ENCODE measurements around the gene MAPKAPK3. TPM values are rescaled to one million over a fixed set of nuclear protein-coding genes. Genes with fewer than 3 reads are reported as not detected.

MAPKAPK3 gene
- polyA plus RNA-seq, 3 donors from 2014 or later, result 57.2 to 92.0 (median 91.2) TPM

- Mint-ChIP-seq H3K9me3 (no peaks in the 10 kb centered on the region), H3K27ac (peak overlapping the region in 1 of 6 donors; percentile 25), H3K36me3 (peaks cover 7 to 25% (median 20%) of the 10 kb centered on the region in 3 donors), H3K27me3 (ENCODE audit: low read depth in 3 of 3) (no peaks in the 10 kb centered on the region), H3K4me3 (no peak overlapping the region), H3K4me1 (peaks cover 7 to 29% of the 10 kb centered on the region in 2 donors)
- no peak for DNase-seq
These were observed 36.1 kb upstream of the MAPKAPK3 start for GRCh38 chr3:50580683-50581458.

- H3K27me3 Mint-ChIP-seq (ENCODE audit: low read depth in 3 of 3), result no peaks in the 10 kb centered on the region
- DNase-seq, result no peak
- H3K4me3 Mint-ChIP-seq, result no peak overlapping the region
- H3K4me1 Mint-ChIP-seq, result peaks cover 1 to 23% of the 10 kb centered on the region in 2 donors
- no peaks in the 10 kb centered on the region for H3K9me3 Mint-ChIP-seq
- peak overlapping the region in 1 of 6 donors; percentile 25 for H3K27ac Mint-ChIP-seq
- peaks cover 7 to 25% (median 16%) of the 10 kb centered on the region in 3 donors for H3K36me3 Mint-ChIP-seq
These were observed 35.5 kb upstream of the MAPKAPK3 start for GRCh38 chr3:50581459-50581842.

GRCh38 chr3:50582083-50582482, 34.9 kb upstream of the MAPKAPK3 start:
- peaks cover 7 to 25% (median 16%) of the 10 kb centered on the region in 3 donors for H3K36me3 Mint-ChIP-seq
- no peak for DNase-seq
- H3K4me3 Mint-ChIP-seq, result no peak overlapping the region
- H3K27me3 Mint-ChIP-seq (ENCODE audit: low read depth in 3 of 3), result no peaks in the 10 kb centered on the region
- peak overlapping the region in 1 of 6 donors; percentile 35 for H3K27ac Mint-ChIP-seq
- no peaks in the 10 kb centered on the region for H3K9me3 Mint-ChIP-seq
- H3K4me1 Mint-ChIP-seq, result peaks cover under 1 to 20% of the 10 kb centered on the region in 2 donors

- H3K4me3 Mint-ChIP-seq, result no peak overlapping the region
- peaks cover 19 to 31% of the 10 kb centered on the region in 2 donors for H3K4me1 Mint-ChIP-seq
- peaks cover 0 to 5% (median 5%) of the 10 kb centered on the region in 3 donors for H3K27me3 Mint-ChIP-seq (ENCODE audit: low read depth in 3 of 3)
- H3K27ac Mint-ChIP-seq, result peak overlapping the region in 3 of 6 donors; percentile 17 to 68 (median 61)
- H3K9me3 Mint-ChIP-seq, result no peaks in the 10 kb centered on the region
- no peak for DNase-seq
- H3K36me3 Mint-ChIP-seq, result peaks cover 7 to 23% (median 15%) of the 10 kb centered on the region in 3 donors
These were observed 33.1 kb upstream of the MAPKAPK3 start for GRCh38 chr3:50583897-50584296.

GRCh38 chr3:50584391-50584790, 32.6 kb upstream of the MAPKAPK3 start:
- Mint-ChIP-seq H3K4me3 (no peak overlapping the region), H3K9me3 (no peaks in the 10 kb centered on the region), H3K4me1 (peaks cover 22 to 36% of the 10 kb centered on the region in 2 donors), H3K27ac (peak overlapping the region in 3 of 6 donors; percentile 2 to 61 (median 15)), H3K36me3 (peaks cover 7 to 20% (median 13%) of the 10 kb centered on the region in 3 donors), H3K27me3 (ENCODE audit: low read depth in 3 of 3) (peaks cover 0 to 5% (median 5%) of the 10 kb centered on the region in 3 donors)
- DNase-seq, result no peak

- no peak for DNase-seq
- Mint-ChIP-seq H3K36me3 (peaks cover 7 to 20% (median 13%) of the 10 kb centered on the region in 3 donors), H3K27me3 (ENCODE audit: low read depth in 3 of 3) (peaks cover 0 to 5% (median 5%) of the 10 kb centered on the region in 3 donors), H3K9me3 (no peaks in the 10 kb centered on the region), H3K4me3 (no peak overlapping the region), H3K27ac (no peak overlapping the region), H3K4me1 (peaks cover 31 to 46% of the 10 kb centered on the region in 2 donors)
These were observed 30.8 kb upstream of the MAPKAPK3 start for GRCh38 chr3:50585919-50586762.

GRCh38 chr3:50586763-50587070, 30.2 kb upstream of the MAPKAPK3 start:
- peaks cover 7 to 14% (median 13%) of the 10 kb centered on the region in 3 donors for H3K36me3 Mint-ChIP-seq
- no peak for DNase-seq
- no peaks in the 10 kb centered on the region for H3K9me3 Mint-ChIP-seq
- H3K27me3 Mint-ChIP-seq (ENCODE audit: low read depth in 3 of 3), result peaks cover 0 to 5% (median 5%) of the 10 kb centered on the region in 3 donors
- no peak overlapping the region for H3K4me3 Mint-ChIP-seq
- H3K4me1 Mint-ChIP-seq, result peaks cover 37 to 49% of the 10 kb centered on the region in 2 donors
- no peak overlapping the region for H3K27ac Mint-ChIP-seq

- peaks cover 40 to 54% of the 10 kb centered on the region in 2 donors for H3K4me1 Mint-ChIP-seq
- H3K9me3 Mint-ChIP-seq, result no peaks in the 10 kb centered on the region
- H3K27me3 Mint-ChIP-seq (ENCODE audit: low read depth in 3 of 3), result peaks cover 0 to 5% (median 5%) of the 10 kb centered on the region in 3 donors
- no peak for DNase-seq
- H3K27ac Mint-ChIP-seq, result peak overlapping the region; percentile 35 to 98 (median 96)
- peak overlapping the region in 2 of 5 donors; percentile 58 to 71 for H3K4me3 Mint-ChIP-seq
- peaks cover 7 to 13% (median 11%) of the 10 kb centered on the region in 3 donors for H3K36me3 Mint-ChIP-seq
These were observed 29.6 kb upstream of the MAPKAPK3 start for GRCh38 chr3:50587373-50587772.

- H3K27ac Mint-ChIP-seq, result peak overlapping the region; percentile 90 to 98 (median 96)
- DNase-seq, result peak; percentile 79 to 83 (median 83)
- H3K4me1 Mint-ChIP-seq, result peaks cover 44 to 61% of the 10 kb centered on the region in 2 donors
- no peaks in the 10 kb centered on the region for H3K9me3 Mint-ChIP-seq
- H3K27me3 Mint-ChIP-seq (ENCODE audit: low read depth in 3 of 3), result peaks cover 0 to 5% (median 5%) of the 10 kb centered on the region in 3 donors
- H3K4me3 Mint-ChIP-seq, result peak overlapping the region; percentile 61 to 85 (median 77)
- H3K36me3 Mint-ChIP-seq, result peaks cover 7 to 13% (median 11%) of the 10 kb centered on the region in 3 donors
These were observed 28.9 kb upstream of the MAPKAPK3 start for GRCh38 chr3:50587806-50588758.

GRCh38 chr3:50588759-50589433, 28.1 kb upstream of the MAPKAPK3 start:
- H3K27ac Mint-ChIP-seq, result peak overlapping the region; percentile 90 to 98 (median 96)
- H3K9me3 Mint-ChIP-seq, result no peaks in the 10 kb centered on the region
- peaks cover 0 to 5% (median 5%) of the 10 kb centered on the region in 3 donors for H3K27me3 Mint-ChIP-seq (ENCODE audit: low read depth in 3 of 3)
- H3K36me3 Mint-ChIP-seq, result peaks cover 6 to 11% (median 7%) of the 10 kb centered on the region in 3 donors
- peaks cover 44 to 63% of the 10 kb centered on the region in 2 donors for H3K4me1 Mint-ChIP-seq
- DNase-seq, result no peak
- peak overlapping the region; percentile 61 to 85 (median 77) for H3K4me3 Mint-ChIP-seq

- Mint-ChIP-seq H3K9me3 (no peaks in the 10 kb centered on the region), H3K27me3 (ENCODE audit: low read depth in 3 of 3) (peaks cover 0 to 5% (median 5%) of the 10 kb centered on the region in 3 donors), H3K4me3 (peak overlapping the region; percentile 59 to 73 (median 66)), H3K4me1 (peaks cover 44 to 62% of the 10 kb centered on the region in 2 donors), H3K27ac (peak overlapping the region; percentile 81 to 92 (median 87)), H3K36me3 (peaks cover 0 to 3% (median 0%) of the 10 kb centered on the region in 3 donors)
- no peak for DNase-seq
These were observed 25.7 kb upstream of the MAPKAPK3 start for GRCh38 chr3:50591196-50591741.

- peak overlapping the region in 1 of 5 donors; percentile 55 for H3K4me3 Mint-ChIP-seq
- H3K27me3 Mint-ChIP-seq (ENCODE audit: low read depth in 3 of 3), result peaks cover 0 to 5% (median 5%) of the 10 kb centered on the region in 3 donors
- no peak for DNase-seq
- H3K36me3 Mint-ChIP-seq, result peaks cover 0 to 3% (median 0%) of the 10 kb centered on the region in 3 donors
- no peaks in the 10 kb centered on the region for H3K9me3 Mint-ChIP-seq
- H3K27ac Mint-ChIP-seq, result peak overlapping the region in 4 of 6 donors; percentile 34 to 75 (median 68)
- H3K4me1 Mint-ChIP-seq, result peaks cover 39 to 57% of the 10 kb centered on the region in 2 donors
These were observed 24.4 kb upstream of the MAPKAPK3 start for GRCh38 chr3:50592568-50592967.

Data from immature natural killer cell (primary cell).